ENCODE data around the gene C3orf20.

GRCh38 chr3:14802381-14802731, 127.4 kb downstream of the C3orf20 start:
- TF ChIP-seq MYC (IDR thresholded peaks at IDR 0.05; ENCODE audit: low read depth, low read length) (no peak), MYC (CRISPR knock-in tag; IDR thresholded peaks at IDR 0.05; ENCODE audit: borderline replicate concordance, low read depth) (no peak), CBX2 (IDR thresholded peaks at IDR 0.05; ENCODE audit: insufficient read depth, low read length, poor library complexity, severe bottlenecking) (no peak), CTCF (IDR thresholded peaks at IDR 0.05 in 2 of 3, conservative IDR thresholded peaks at IDR 0.05 in 1 of 3; ENCODE audit: insufficient read depth in 2 of 3, low read depth in 1 of 3, low read length in 3 of 3) (no peak), ETV6 (IDR thresholded peaks at IDR 0.05; ENCODE audit: borderline replicate concordance in 1 of 2, low read depth in 2 of 2, low read length in 1 of 2) (no peak), ETV6 (CRISPR knock-in tag; IDR thresholded peaks at IDR 0.05; ENCODE audit: borderline replicate concordance) (no peak), PHB (CRISPR knock-in tag; IDR thresholded peaks at IDR 0.05) (no peak), ERF (CRISPR knock-in tag; IDR thresholded peaks at IDR 0.05) (no peak), SRSF3 (IDR thresholded peaks at IDR 0.05; ENCODE audit: insufficient read depth, low read length) (no peak), FOXO4 (CRISPR knock-in tag; IDR thresholded peaks at IDR 0.05) (no peak), POLR2G (IDR thresholded peaks at IDR 0.05; ENCODE audit: low read depth, low read length) (no peak), ZNF165 (CRISPR knock-in tag; IDR thresholded peaks at IDR 0.05; ENCODE audit: borderline replicate concordance) (no peak), KAT2B (IDR thresholded peaks at IDR 0.05; ENCODE audit: low read depth, low read length) (no peak), ZNF436 (CRISPR knock-in tag; IDR thresholded peaks at IDR 0.05) (no peak), CHD4 (IDR thresholded peaks at IDR 0.05; ENCODE audit: insufficient read depth, insufficient replicate concordance, low read depth, low read length, poor library complexity, severe bottlenecking) (no peak), ZBTB17 (CRISPR knock-in tag; IDR thresholded peaks at IDR 0.05) (no peak)
